A549 (cell line): ENCODE data around the gene LATS2. TPM values are rescaled to one million over a fixed set of nuclear protein-coding genes. Genes with fewer than 3 reads are reported as not detected.

ENCODE experiments used
- ATAC-seq, 2 experiments: fragments of 200-7000 bp in 1 of 2; fragments of >200 bp in 1 of 2; cut with Nextera tagmentation in 1 of 2; cut with Tn5 transposase in 1 of 2; 3 replicates each; pipeline versions ENCODE4 v1.8.0 to v1.9.1; 2018 to 2020; ENCODE audit warnings: mild to moderate bottlenecking in 1 of 2, moderate library complexity in 1 of 2
- CTCF ChIA-PET: fragments of 300-600 bp; sonication (Branson Sonifier 250); formaldehyde crosslinking; extraction: SDS; loops from one replicate; lab custom pipeline; 2021; ENCODE audit warnings: antibody characterized with exemption, inconsistent platforms; lab: Yijun Ruan, JAX
- POLR2A ChIA-PET: fragments of 350-600 bp; formaldehyde crosslinking; extraction: SDS; loops from one replicate; lab custom pipeline; 2021; ENCODE audit warnings: antibody characterized with exemption, inconsistent platforms; lab: Yijun Ruan, JAX
- DNase-seq, 2 experiments: peaks; one replicate each; pipeline versions ENCODE4 v3.0.0 to v3.0.0-alpha.2; 2011 to 2016; ENCODE audit warnings: low read depth in 1 of 2, low spot score in 1 of 2
- FAIRE-seq: peaks from 2 replicates; lab custom pipeline; 2011; peaks lifted over from hg19 to GRCh38; lab: Jason Lieb, UNC
- H3K27ac ChIP-seq, 2 experiments: fragments of >200 bp; sonication (Bioruptor Twin); formaldehyde crosslinking; 3 replicates each; pipeline ENCODE4 v1.5.1; 2016 to 2017
- H3K4me1 ChIP-seq: fragments of >200 bp; sonication (Bioruptor Twin); formaldehyde crosslinking; 3 replicates; pipeline ENCODE4 v1.6.1; 2016
- H3K4me2 ChIP-seq: fragments of >200 bp; sonication (Bioruptor Twin); formaldehyde crosslinking; 3 replicates; pipeline ENCODE4 v1.6.1; 2016
- H3K4me3 ChIP-seq: fragments of >200 bp; sonication (Bioruptor Twin); formaldehyde crosslinking; 3 replicates; pipeline ENCODE4 v1.5.1; 2016
- H3K9me3 ChIP-seq: fragments of >200 bp; sonication (Bioruptor Twin); formaldehyde crosslinking; 3 replicates; pipeline ENCODE4 v1.6.1; 2016
- CBX8 ChIP-seq: fragments of 200-600 bp; sonication (generic); IDR thresholded peaks from 2 replicates; pipeline ENCODE4 v1.6.1; 2016
- CEBPB ChIP-seq, 2 experiments: fragments of >200 bp in 1 of 2; sonication (Bioruptor Twin) in 1 of 2; formaldehyde crosslinking in 1 of 2; IDR thresholded peaks; 2 replicates each; pipeline ENCODE4 v1.6.1; 2012 to 2016
- CHD2 ChIP-seq: fragments of 150-350 bp; IDR thresholded peaks from 2 replicates; pipeline ENCODE4 v1.6.1; 2014; ENCODE audit warnings: low read length; ENCODE audit not compliant: partially characterized antibody
- E2F6 ChIP-seq: IDR thresholded peaks from 2 replicates; pipeline ENCODE4 v1.6.1; 2012; ENCODE audit warnings: low read depth, borderline replicate concordance
- FOSL2 ChIP-seq, 2 experiments: fragments of 450-650 bp in 1 of 2; fragments of >200 bp in 1 of 2; sonication (Bioruptor Twin) in 1 of 2; formaldehyde crosslinking; IDR thresholded peaks; 2 replicates each; pipeline versions ENCODE4 v1.5.0 to v1.6.1; 2016 to 2020; ENCODE audit warnings: mild to moderate bottlenecking in 1 of 2, moderate library complexity in 1 of 2
- HMGXB4 ChIP-seq: fragments of 250-450 bp; sonication (Bioruptor Pico); IDR thresholded peaks from 2 replicates; pipeline ENCODE4 v1.5.0; 2021; ENCODE audit warnings: mild to moderate bottlenecking, moderate library complexity, borderline replicate concordance
- JUNB ChIP-seq: fragments of >200 bp; sonication (Bioruptor Twin); formaldehyde crosslinking; IDR thresholded peaks from 2 replicates; pipeline ENCODE4 v1.6.1; 2016
- MAX ChIP-seq: IDR thresholded peaks from 2 replicates; pipeline ENCODE4 v1.6.1; 2012
- NFE2L2 ChIP-seq: fragments of 150-350 bp; conservative IDR thresholded peaks from 2 replicates; pipeline ENCODE4 v1.6.1; 2014; ENCODE audit warnings: low read length
- NR3C1 ChIP-seq: fragments of >200 bp; sonication (Bioruptor Twin); formaldehyde crosslinking; IDR thresholded peaks from 3 replicates; pipeline ENCODE4 v1.6.1; 2017
- PBX3 ChIP-seq: IDR thresholded peaks from 2 replicates; pipeline ENCODE4 v1.6.1; 2012
- PHF8 ChIP-seq: fragments of 200-600 bp; sonication (generic); IDR thresholded peaks from 2 replicates; pipeline ENCODE4 v1.6.1; 2016; ENCODE audit warnings: low read depth, mild to moderate bottlenecking, antibody characterized with exemption, moderate library complexity, borderline replicate concordance
- REST ChIP-seq: fragments of 200-600 bp; sonication (generic); IDR thresholded peaks from 2 replicates; pipeline ENCODE4 v1.6.1; 2016; ENCODE audit warnings: antibody characterized with exemption, mild to moderate bottlenecking, moderate library complexity
- RFX5 ChIP-seq: fragments of 450-650 bp; IDR thresholded peaks from 2 replicates; pipeline ENCODE4 v1.7.1; 2014; ENCODE audit warnings: antibody characterized with exemption, mild to moderate bottlenecking, moderate library complexity
- TFCP2L1 ChIP-seq: fragments of 250-450 bp; sonication (Bioruptor Pico); IDR thresholded peaks from 2 replicates; pipeline ENCODE4 v1.5.0; 2021; ENCODE audit warnings: mild to moderate bottlenecking
- WGBS: methylation state at CpG from one replicate; pipeline ENCODE4 v1.1.6; 2017; ENCODE audit errors: missing lambda C conversion rate; 5-methylcytosine and 5-hydroxymethylcytosine counted together
- polyA plus RNA-seq, 4 experiments: library from polyadenylated mRNA; depleted of rRNA in 3 of 4; stranded (reverse); fragments of >200 nt; fragmentation: RNase III in 1 of 4; extraction: RNeasy Plus Mini Kit Qiagen cat#74134 plus additional on column Dnase treatment in 1 of 4; gene quantifications; 2 replicates in 3 of 4; 3 replicates in 1 of 4; pipeline ENCODE4 v1.2.3, GENCODE V29; 2011 to 2017

LATS2 gene
- polyA plus RNA-seq, 2 of the 4 experiments (the other 2 are of a cell fraction) = 7.8 to 7.9 TPM

GRCh38 chr13:21065686-21066085 lies 4.3 kb upstream of the LATS2 start (continued):
- TF ChIP-seq RFX5 (no peak), CBX8 (no peak), PHF8 (no peak)

GRCh38 chr13:21063031-21063430 lies 1.6 kb upstream of the LATS2 start:
- WGBS = 84% methylated on average over 2 of the region's 2 CpGs
- ChIA-PET POLR2A (no interaction called here), CTCF (no interaction called here)
- TF ChIP-seq NR3C1 = no peak
- no peak for TF ChIP-seq NFE2L2
- TF ChIP-seq E2F6 = no peak
- no peak for TF ChIP-seq JUNB
- TF ChIP-seq CHD2 = no peak
- TF ChIP-seq FOSL2 (IDR thresholded peaks at IDR 0.05) = no peak
- no peak for TF ChIP-seq FOSL2 (CRISPR knock-in tag; IDR thresholded peaks at IDR 0.05)
- no peak for FAIRE-seq
- H3K4me3 ChIP-seq = no peak overlapping the region
- no peaks in the 10 kb centered on the region for H3K9me3 ChIP-seq
- no peak for DNase-seq
- H3K4me1 ChIP-seq = peaks cover 26% of the 10 kb centered on the region; the same call in 2 of the 3 replicates
- ATAC-seq = no peak
- peak overlapping the region in 1 of 2 experiments; percentile 100; a peak in 3 of 6 replicates for H3K27ac ChIP-seq
- H3K4me2 ChIP-seq = no peak overlapping the region

- H3K4me2 ChIP-seq = peak overlapping the region; percentile 81
- ChIA-PET POLR2A (interaction anchor here (1.0 to 2.7 kb wide), 3 partner anchors 9 to 11 kb away, joined by 5 to 14 read pairs (median 6); no protein-coding TSS in a partner anchor), CTCF (interaction anchor here (1.3 to 1.6 kb wide), 3 partner anchors 17 to 117 kb away, joined by 3 read pairs; no protein-coding TSS in a partner anchor)
- under 1% methylated on average over 18 of the region's 100 CpGs for WGBS
- no peak for FAIRE-seq
- no peaks in the 10 kb centered on the region for H3K9me3 ChIP-seq
- peak; percentile 21 to 45 for ATAC-seq
- peak overlapping the region; percentile 95 to 100 for H3K27ac ChIP-seq
- H3K4me3 ChIP-seq = peak overlapping the region; percentile 69
- TF ChIP-seq REST (no peak), HMGXB4 (no peak), CEBPB (IDR thresholded peaks at IDR 0.05) (peak in 1 of 2 experiments; percentile 13; a peak in 1 of 4 replicates), MAX (peak; percentile 30; the same call in 1 of the 2 replicates), PBX3 (no peak), TFCP2L1 (no peak)
- H3K4me1 ChIP-seq = peaks cover 37% of the 10 kb centered on the region; the same call in 2 of the 3 replicates
- DNase-seq = peak in 1 of 2 experiments; percentile 45
Measured at GRCh38 chr13:21060338-21061028, 903 bp downstream of the LATS2 start.
